BE2C (cell line): ENCODE data around the gene CLEC5A.
"Not testable (repeated sequence)": the region's sequence is repeated elsewhere in the genome, so short reads cannot be mapped to it uniquely, and the experiment has no call there.

Experiments
- DNase-seq: peaks from one replicate; pipeline ENCODE4 v3.0.0-alpha.2; 2020
- H3K27me3 ChIP-seq: fragments of 250-450 bp; sonication (Bioruptor Pico); 2 replicates; pipeline ENCODE4 v1.5.1; 2020; ENCODE audit warnings: mild to moderate bottlenecking
- H3K36me3 ChIP-seq: fragments of 250-450 bp; sonication (Bioruptor Pico); 2 replicates; pipeline ENCODE4 v1.5.1; 2020; ENCODE audit warnings: mild to moderate bottlenecking
- H3K4me1 ChIP-seq: fragments of 250-450 bp; sonication (Bioruptor Pico); 2 replicates; pipeline ENCODE4 v1.5.1; 2020
- H3K4me3 ChIP-seq: 2 replicates; pipeline ENCODE4 v1.5.1; 2011; ENCODE audit warnings: low read depth, low read length
- H3K9me3 ChIP-seq: fragments of 250-450 bp; sonication (Bioruptor Pico); 2 replicates; pipeline ENCODE4 v1.5.1; 2020
- CTCF ChIP-seq: IDR thresholded peaks from 2 replicates; pipeline ENCODE4 v1.5.1; 2012; ENCODE audit warnings: mild to moderate bottlenecking, low read depth, low read length

CLEC5A gene

GRCh38 chr7:141916099-141916498 lies 30.7 kb downstream of the CLEC5A start, which contains the start of gene OR9A4:
Gene OR9A4, plus strand, starts transcription at chr7:141916399. Its CDS starts 2,477 bp downstream, at chr7:141918876.
- no peak within 1 kb of the TSS for H3K4me3 ChIP-seq
- DNase-seq: no peak
- H3K27me3 ChIP-seq: no peaks in the 10 kb centered on the region
- no peaks in the 10 kb centered on the region for H3K4me1 ChIP-seq
- no peaks in the 10 kb centered on the region for H3K36me3 ChIP-seq
- H3K9me3 ChIP-seq: no peaks in the 10 kb centered on the region
- TF ChIP-seq CTCF: no peak

- no peaks in the 10 kb centered on the region for H3K4me1 ChIP-seq
- no peaks in the 10 kb centered on the region for H3K36me3 ChIP-seq
- H3K4me3 ChIP-seq: no peak overlapping the region
- no peaks in the 10 kb centered on the region for H3K27me3 ChIP-seq
- TF ChIP-seq CTCF: no peak
- no peaks in the 10 kb centered on the region for H3K9me3 ChIP-seq
- no peak for DNase-seq
Observed at GRCh38 chr7:141915565-141915964, 31.2 kb downstream of the CLEC5A start.

GRCh38 chr7:141911391-141911790 lies 35.4 kb downstream of the CLEC5A start:
- no peaks in the 10 kb centered on the region for H3K27me3 ChIP-seq
- TF ChIP-seq CTCF: no peak
- DNase-seq: no peak
- H3K4me3 ChIP-seq: no peak overlapping the region
- no peaks in the 10 kb centered on the region for H3K4me1 ChIP-seq
- H3K9me3 ChIP-seq: no peaks in the 10 kb centered on the region
- no peaks in the 10 kb centered on the region for H3K36me3 ChIP-seq

GRCh38 chr7:141906285-141906684 lies 40.5 kb downstream of the CLEC5A start:
- H3K36me3 ChIP-seq: no peaks in the 10 kb centered on the region
- no peak for DNase-seq
- no peaks in the 10 kb centered on the region for H3K27me3 ChIP-seq
- TF ChIP-seq CTCF: no peak
- H3K4me1 ChIP-seq: no peaks in the 10 kb centered on the region
- H3K4me3 ChIP-seq: no peak overlapping the region
- no peaks in the 10 kb centered on the region for H3K9me3 ChIP-seq

- not testable (repeated sequence) for H3K9me3 ChIP-seq, H3K4me3 ChIP-seq, DNase-seq, H3K27me3 ChIP-seq, H3K36me3 ChIP-seq, H3K4me1 ChIP-seq
Observed at GRCh38 chr7:141899366-141899765, 47.4 kb downstream of the CLEC5A start.

- no peak for DNase-seq
- no peaks in the 10 kb centered on the region for H3K4me1 ChIP-seq
- H3K4me3 ChIP-seq: no peak overlapping the region
- no peaks in the 10 kb centered on the region for H3K27me3 ChIP-seq
- TF ChIP-seq CTCF: no peak
- H3K36me3 ChIP-seq: no peaks in the 10 kb centered on the region
- no peaks in the 10 kb centered on the region for H3K9me3 ChIP-seq
Observed at GRCh38 chr7:141891336-141891735, 55.4 kb downstream of the CLEC5A start.

GRCh38 chr7:141889321-141889720 lies 57.5 kb downstream of the CLEC5A start:
- DNase-seq: no peak
- no peak for TF ChIP-seq CTCF
- Histone ChIP-seq H3K4me1 (no peaks in the 10 kb centered on the region), H3K36me3 (no peaks in the 10 kb centered on the region), H3K27me3 (no peaks in the 10 kb centered on the region), H3K9me3 (no peaks in the 10 kb centered on the region), H3K4me3 (no peak overlapping the region)
